ENCODE measurements around the gene FOXJ1. TPM values are rescaled to one million over a fixed set of nuclear protein-coding genes. Genes with fewer than 3 reads are reported as not detected.
A peak's percentile ranks its signal among the peaks of the same experiment; 100 is the strongest.

Gene FOXJ1
- polyA plus RNA-seq, 2 of the 4 experiments (the other 2 are of a cell fraction): 0.09 to 0.50 TPM

DNA sequence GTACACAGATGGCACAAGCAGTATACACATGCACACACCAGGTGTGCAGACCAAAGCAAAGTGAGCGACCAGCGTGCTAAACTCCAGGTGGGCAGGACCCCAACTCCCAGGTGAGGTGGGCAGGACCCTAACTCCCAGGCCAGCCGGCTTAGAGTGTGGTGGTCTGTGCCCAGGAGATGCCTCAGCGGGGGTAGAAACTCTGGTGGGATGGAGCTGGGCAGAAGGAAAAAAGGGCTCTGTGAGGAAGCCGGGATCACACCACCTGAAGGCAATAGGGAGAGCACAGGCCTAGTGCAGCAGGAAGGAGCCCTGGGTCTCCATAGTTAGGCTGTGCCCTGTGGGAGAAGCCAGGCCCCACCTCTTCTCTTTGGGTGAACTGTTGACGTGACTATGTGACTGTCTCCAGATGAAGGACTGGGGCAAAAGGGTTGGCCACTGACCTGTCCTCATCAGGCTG is 1.6 kb upstream of the FOXJ1 start:
- Histone ChIP-seq H3K4me1 (peaks cover 26% of the 10 kb centered on the region), H3K27ac (no peak overlapping the region), H3K4me2 (no peak overlapping the region), H3K9me3 (no peaks in the 10 kb centered on the region), H3K4me3 (no peak overlapping the region)
- no peak for TF ChIP-seq NPAS2 (CRISPR knock-in tag; IDR thresholded peaks at IDR 0.05; ENCODE audit: borderline replicate concordance)
- no peak for TF ChIP-seq CHD4 (IDR thresholded peaks at IDR 0.05; ENCODE audit: borderline replicate concordance)
- no peak for TF ChIP-seq KDM5A (IDR thresholded peaks at IDR 0.05)
- no peak for TF ChIP-seq FOSB (CRISPR knock-in tag; IDR thresholded peaks at IDR 0.05)
- no peak for TF ChIP-seq CBX8 (IDR thresholded peaks at IDR 0.05)
- no peak for TF ChIP-seq RNF2 (IDR thresholded peaks at IDR 0.05; ENCODE audit: borderline replicate concordance, low read depth)
- 90% methylated on average over 6 of the region's 6 CpGs for WGBS (ENCODE audit: missing lambda C conversion rate)
- DNase-seq (ENCODE audit: low read depth in 1 of 2, low spot score in 1 of 2): no peak
- ChIA-PET CTCF (interaction anchor here (0.6 to 21.1 kb wide), 15 partner anchors 8 to 255 kb away, joined by 3 to 206 read pairs (median 4); no protein-coding TSS in a partner anchor), POLR2A (no interaction called here)
- ATAC-seq: no peak
- no peak for FAIRE-seq

GRCh38 chr17:76142039-76142584 is 1.1 kb upstream of the FOXJ1 start:
- H3K4me2 ChIP-seq: no peak overlapping the region; the same call in 2 of the 3 replicates

DNA sequence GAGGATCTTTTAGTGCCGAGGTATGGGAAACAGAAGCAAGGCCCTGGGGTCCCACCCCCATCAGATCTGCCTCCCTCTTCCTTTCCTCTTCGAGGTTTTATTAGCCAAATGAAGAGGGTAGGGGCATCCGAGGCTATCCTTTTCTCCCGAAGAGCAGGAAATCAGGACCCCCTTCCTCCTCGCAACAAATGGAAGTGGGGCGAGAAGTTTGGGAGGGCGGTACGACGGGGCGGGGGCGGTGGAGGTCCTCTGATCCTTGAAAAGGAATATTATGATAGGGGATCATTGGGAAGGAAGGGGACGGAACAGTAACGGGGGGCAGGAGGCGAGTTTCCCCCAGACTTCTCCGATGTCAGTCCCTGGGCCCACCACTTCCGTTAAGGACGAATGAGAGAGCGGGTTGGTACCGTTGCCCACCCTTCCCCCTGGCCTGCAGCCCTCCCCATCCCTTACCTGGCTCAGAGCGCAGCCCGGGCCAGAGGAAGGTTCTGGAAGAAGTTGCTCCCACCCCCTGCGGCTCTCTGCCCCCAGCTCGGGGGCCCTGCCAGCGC is 309 bp downstream of the FOXJ1 start:
- Histone ChIP-seq H3K4me2 (peak overlapping the region; percentile 98), H3K4me3 (peak overlapping the region; percentile 47), H3K9me3 (no peaks in the 10 kb centered on the region), H3K27ac (peak overlapping the region in 1 of 2 experiments; percentile 73; a peak in 1 of 6 replicates), H3K4me1 (peaks cover 38% of the 10 kb centered on the region)
- ChIA-PET CTCF (interaction anchor here (0.7 to 21.1 kb wide), 6 partner anchors 12 to 148 kb away, joined by 3 to 206 read pairs (median 6); no protein-coding TSS in a partner anchor), POLR2A (interaction anchor here (0.7 kb wide), 1 partner anchor 236 kb away, joined by 3 read pairs; the partner anchor contains the start of gene MRPL38)
- TF ChIP-seq CTCF (IDR thresholded peaks at IDR 0.05) (no peak), HOXA7 (CRISPR knock-in tag; IDR thresholded peaks at IDR 0.05) (no peak)
- 40% methylated on average over 24 of the region's 24 CpGs for WGBS (ENCODE audit: missing lambda C conversion rate)
- DNase-seq (ENCODE audit: low read depth in 1 of 2, low spot score in 1 of 2) (no peak), FAIRE-seq (no peak), ATAC-seq (peak; percentile 10 to 37; a peak in 5 of 6 replicates)

More at GRCh38 chr17:76142039-76142584, 1.1 kb upstream of the FOXJ1 start:
- CTCF ChIA-PET: interaction anchor here (0.6 to 21.1 kb wide), 12 partner anchors 9 to 381 kb away, joined by 3 to 206 read pairs (median 4); no protein-coding TSS in a partner anchor
- H3K27ac ChIP-seq: no peak overlapping the region
- ATAC-seq (no peak), FAIRE-seq (no peak), DNase-seq (ENCODE audit: low read depth in 1 of 2, low spot score in 1 of 2) (no peak)
- no peaks in the 10 kb centered on the region for H3K9me3 ChIP-seq
- POLR2A ChIA-PET: no interaction called here
- no peak for TF ChIP-seq MAFK (IDR thresholded peaks at IDR 0.05; ENCODE audit: partially characterized antibody)
- TF ChIP-seq NPAS2 (CRISPR knock-in tag; IDR thresholded peaks at IDR 0.05; ENCODE audit: borderline replicate concordance): no peak
- no peak overlapping the region for H3K4me3 ChIP-seq
- peaks cover 28% of the 10 kb centered on the region for H3K4me1 ChIP-seq
- WGBS (ENCODE audit: missing lambda C conversion rate): 84% methylated on average over 9 of the region's 10 CpGs

DNA sequence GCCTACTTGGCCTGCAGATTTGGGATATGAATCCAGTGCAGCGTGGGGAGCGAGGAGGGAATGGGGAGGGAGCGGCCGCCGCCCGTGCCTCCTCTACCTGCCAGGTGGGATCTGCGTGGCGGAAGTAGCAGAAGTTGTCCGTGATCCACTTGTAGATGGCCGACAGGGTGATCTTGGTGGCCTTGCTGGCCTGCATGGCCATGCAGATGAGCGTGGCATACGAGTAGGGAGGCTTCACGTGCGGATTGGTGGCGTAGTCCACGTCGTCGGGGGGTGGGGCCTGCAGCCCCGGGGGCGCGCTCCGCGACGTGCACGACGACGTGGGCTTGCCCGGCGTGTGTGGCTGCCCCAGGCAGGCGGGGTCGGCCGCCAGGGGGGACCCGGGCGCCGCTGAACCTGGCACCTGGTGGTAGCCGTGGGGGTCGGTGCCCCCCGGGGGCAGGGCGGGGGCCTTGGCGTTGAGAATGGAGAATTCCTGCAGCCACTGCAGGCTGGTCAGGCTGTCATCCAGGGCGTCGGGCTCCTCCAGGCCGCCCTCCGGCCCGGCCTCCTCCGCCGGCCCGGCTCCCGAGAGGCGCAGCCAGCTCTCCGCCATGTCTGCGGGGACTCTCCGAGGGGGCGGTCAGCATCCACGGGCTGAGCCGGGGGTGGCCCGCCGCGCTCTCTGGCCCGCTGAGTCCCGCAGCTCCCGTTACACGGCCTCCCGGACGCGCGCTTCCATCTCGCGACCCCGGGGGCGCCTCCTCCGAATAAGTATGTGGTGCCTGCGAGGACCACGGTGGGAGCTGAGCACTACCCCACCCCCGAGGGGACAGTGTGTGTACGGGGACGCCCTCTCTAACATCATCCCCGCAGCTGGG is 1.0 kb downstream of the FOXJ1 start:
- DNase-seq (ENCODE audit: low read depth in 1 of 2, low spot score in 1 of 2): no peak
- H3K4me3 ChIP-seq: no peak overlapping the region
- POLR2A ChIA-PET: no interaction called here
- 86% methylated on average over 58 of the region's 78 CpGs for WGBS (ENCODE audit: missing lambda C conversion rate)
- no peak overlapping the region for H3K4me2 ChIP-seq
- H3K4me1 ChIP-seq: peaks cover 38% of the 10 kb centered on the region
- no peak for ATAC-seq
- CTCF ChIA-PET: interaction anchor here (1.1 to 38.7 kb wide), 4 partner anchors 16 to 149 kb away, joined by 3 to 755 read pairs (median 114); no protein-coding TSS in a partner anchor
- FAIRE-seq: no peak
- no peaks in the 10 kb centered on the region for H3K9me3 ChIP-seq
- H3K27ac ChIP-seq: peak overlapping the region in 1 of 2 experiments; percentile 84; a peak in 1 of 6 replicates
- TF ChIP-seq HEYL (CRISPR knock-in tag; IDR thresholded peaks at IDR 0.05) (no peak), SREBF2 (IDR thresholded peaks at IDR 0.05) (no peak), FOXS1 (CRISPR knock-in tag; IDR thresholded peaks at IDR 0.05) (no peak), FOSB (CRISPR knock-in tag; IDR thresholded peaks at IDR 0.05) (no peak), EHMT2 (IDR thresholded peaks at IDR 0.05; ENCODE audit: low read depth) (no peak), USF2 (IDR thresholded peaks at IDR 0.05) (no peak), HDAC2 (IDR thresholded peaks at IDR 0.05) (no peak), MAZ (IDR thresholded peaks at IDR 0.05; ENCODE audit: borderline replicate concordance, low read depth, low read length) (no peak), HES2 (IDR thresholded peaks at IDR 0.05) (no peak), HMGXB4 (CRISPR knock-in tag; IDR thresholded peaks at IDR 0.05; ENCODE audit: borderline replicate concordance) (no peak), POLR2A (IDR thresholded peaks at IDR 0.05; ENCODE audit: low read length) (no peak), KDM1A (IDR thresholded peaks at IDR 0.05; ENCODE audit: low read depth) (no peak)
- TF ChIP-seq, protein P1, sequence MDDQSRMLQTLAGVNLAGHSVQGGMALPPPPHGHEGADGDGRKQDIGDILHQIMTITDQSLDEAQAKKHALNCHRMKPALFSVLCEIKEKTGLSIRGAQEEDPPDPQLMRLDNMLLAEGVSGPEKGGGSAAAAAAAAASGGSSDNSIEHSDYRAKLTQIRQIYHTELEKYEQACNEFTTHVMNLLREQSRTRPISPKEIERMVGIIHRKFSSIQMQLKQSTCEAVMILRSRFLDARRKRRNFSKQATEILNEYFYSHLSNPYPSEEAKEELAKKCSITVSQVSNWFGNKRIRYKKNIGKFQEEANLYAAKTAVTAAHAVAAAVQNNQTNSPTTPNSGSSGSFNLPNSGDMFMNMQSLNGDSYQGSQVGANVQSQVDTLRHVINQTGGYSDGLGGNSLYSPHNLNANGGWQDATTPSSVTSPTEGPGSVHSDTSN (IDR thresholded peaks at IDR 0.05): no peak
